B cell (primary cell): Measurements from ENCODE around the gene CCDC171.

Experiments
- EZH2 ChIP-seq: IDR thresholded peaks from 2 replicates; pipeline ENCODE4 v1.6.1; 2012; ENCODE audit warnings: borderline replicate concordance, low read depth, mild to moderate bottlenecking, moderate library complexity, low read length; ENCODE audit not compliant: insufficient read depth, poor library complexity, severe bottlenecking
- TF ChIP-seq, protein P1 (sequence below): fragments of 200-600 bp; IDR thresholded peaks from one replicate; pipeline ENCODE4 v1.8.0; 2022; ENCODE audit warnings: antibody characterized with exemption, mild to moderate bottlenecking

DNA sequence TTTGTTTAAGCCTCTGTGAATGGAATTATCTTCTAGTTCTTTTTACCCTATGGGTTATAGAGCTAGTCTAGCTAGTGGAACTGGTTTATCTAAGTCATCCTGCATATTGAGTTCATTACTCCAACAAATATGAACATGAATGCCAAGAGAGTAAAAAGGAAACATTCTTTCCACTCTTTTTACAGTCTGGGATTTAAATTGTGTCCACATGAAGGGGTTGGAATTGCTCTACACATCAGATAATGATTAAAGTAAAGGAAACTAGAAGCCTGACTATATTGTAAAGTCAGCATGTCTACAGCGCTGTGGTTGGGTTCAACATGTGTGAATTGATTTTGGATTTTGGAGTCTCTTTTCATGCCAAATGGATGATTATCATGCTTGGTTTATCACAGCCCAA is 173.1 kb downstream of the CCDC171 start:
- no peak for TF ChIP-seq EZH2
- TF ChIP-seq, protein P1, sequence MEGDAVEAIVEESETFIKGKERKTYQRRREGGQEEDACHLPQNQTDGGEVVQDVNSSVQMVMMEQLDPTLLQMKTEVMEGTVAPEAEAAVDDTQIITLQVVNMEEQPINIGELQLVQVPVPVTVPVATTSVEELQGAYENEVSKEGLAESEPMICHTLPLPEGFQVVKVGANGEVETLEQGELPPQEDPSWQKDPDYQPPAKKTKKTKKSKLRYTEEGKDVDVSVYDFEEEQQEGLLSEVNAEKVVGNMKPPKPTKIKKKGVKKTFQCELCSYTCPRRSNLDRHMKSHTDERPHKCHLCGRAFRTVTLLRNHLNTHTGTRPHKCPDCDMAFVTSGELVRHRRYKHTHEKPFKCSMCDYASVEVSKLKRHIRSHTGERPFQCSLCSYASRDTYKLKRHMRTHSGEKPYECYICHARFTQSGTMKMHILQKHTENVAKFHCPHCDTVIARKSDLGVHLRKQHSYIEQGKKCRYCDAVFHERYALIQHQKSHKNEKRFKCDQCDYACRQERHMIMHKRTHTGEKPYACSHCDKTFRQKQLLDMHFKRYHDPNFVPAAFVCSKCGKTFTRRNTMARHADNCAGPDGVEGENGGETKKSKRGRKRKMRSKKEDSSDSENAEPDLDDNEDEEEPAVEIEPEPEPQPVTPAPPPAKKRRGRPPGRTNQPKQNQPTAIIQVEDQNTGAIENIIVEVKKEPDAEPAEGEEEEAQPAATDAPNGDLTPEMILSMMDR = no peak
